ENCODE data around the gene SOX30. TPM values are rescaled to one million over a fixed set of nuclear protein-coding genes. Genes with fewer than 3 reads are reported as not detected.
"Not testable (repeated sequence)": the region's sequence is repeated elsewhere in the genome, so short reads cannot be mapped to it uniquely, and the experiment has no call there.

Gene SOX30
- total RNA-seq (10 to 100 TPM; 47.7 to 83.9 TPM), polyA plus RNA-seq (ENCODE audit: insufficient read depth, low read depth, low replicate concordance) (197 TPM)
- long read RNA-seq, donor 1, result 0 reads
- long read RNA-seq, donor 2, partial matches to known transcripts, result 0 of 1 reads
- long read RNA-seq, donor 2, other reads (novel, unspliced or antisense), result 0 of 1 reads

GRCh38 chr5:157652377-157652692 is at the start of gene SOX30:
TSS of gene SOX30 (minus strand) at chr5:157652438. CDS start at chr5:157652078, 360 bp downstream.
- DNase-seq, result no peak
- Histone ChIP-seq H3K4me1 (no peaks in the 10 kb centered on the region), H3K27me3 (no peaks in the 10 kb centered on the region), H3K27ac (peak within 1 kb of the TSS; percentile 73 to 77), H3K4me3 (peak within 1 kb of the TSS; percentile 59 to 82), H3K36me3 (ENCODE audit: low read depth, missing control alignments) (no peaks in the 10 kb centered on the region), H3K9me3 (no peaks in the 10 kb centered on the region)
- TF ChIP-seq, protein P1, sequence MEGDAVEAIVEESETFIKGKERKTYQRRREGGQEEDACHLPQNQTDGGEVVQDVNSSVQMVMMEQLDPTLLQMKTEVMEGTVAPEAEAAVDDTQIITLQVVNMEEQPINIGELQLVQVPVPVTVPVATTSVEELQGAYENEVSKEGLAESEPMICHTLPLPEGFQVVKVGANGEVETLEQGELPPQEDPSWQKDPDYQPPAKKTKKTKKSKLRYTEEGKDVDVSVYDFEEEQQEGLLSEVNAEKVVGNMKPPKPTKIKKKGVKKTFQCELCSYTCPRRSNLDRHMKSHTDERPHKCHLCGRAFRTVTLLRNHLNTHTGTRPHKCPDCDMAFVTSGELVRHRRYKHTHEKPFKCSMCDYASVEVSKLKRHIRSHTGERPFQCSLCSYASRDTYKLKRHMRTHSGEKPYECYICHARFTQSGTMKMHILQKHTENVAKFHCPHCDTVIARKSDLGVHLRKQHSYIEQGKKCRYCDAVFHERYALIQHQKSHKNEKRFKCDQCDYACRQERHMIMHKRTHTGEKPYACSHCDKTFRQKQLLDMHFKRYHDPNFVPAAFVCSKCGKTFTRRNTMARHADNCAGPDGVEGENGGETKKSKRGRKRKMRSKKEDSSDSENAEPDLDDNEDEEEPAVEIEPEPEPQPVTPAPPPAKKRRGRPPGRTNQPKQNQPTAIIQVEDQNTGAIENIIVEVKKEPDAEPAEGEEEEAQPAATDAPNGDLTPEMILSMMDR (IDR thresholded peaks at IDR 0.05), result no peak
- no peak for TF ChIP-seq POLR2A (IDR thresholded peaks at IDR 0.05)
- intact Hi-C loops (cut with DNase I; ENCODE audit: low total_unique reads), result no loop called here
- 41 to 66% methylated on average over 15 of the region's 15 CpGs for WGBS, 2 donors

- intact Hi-C loops (cut with DNase I; ENCODE audit: low total_unique reads); DNase-seq: not testable (repeated sequence)
These were observed 46.4 kb upstream of the SOX30 start for GRCh38 chr5:157698674-157699073.

DNA sequence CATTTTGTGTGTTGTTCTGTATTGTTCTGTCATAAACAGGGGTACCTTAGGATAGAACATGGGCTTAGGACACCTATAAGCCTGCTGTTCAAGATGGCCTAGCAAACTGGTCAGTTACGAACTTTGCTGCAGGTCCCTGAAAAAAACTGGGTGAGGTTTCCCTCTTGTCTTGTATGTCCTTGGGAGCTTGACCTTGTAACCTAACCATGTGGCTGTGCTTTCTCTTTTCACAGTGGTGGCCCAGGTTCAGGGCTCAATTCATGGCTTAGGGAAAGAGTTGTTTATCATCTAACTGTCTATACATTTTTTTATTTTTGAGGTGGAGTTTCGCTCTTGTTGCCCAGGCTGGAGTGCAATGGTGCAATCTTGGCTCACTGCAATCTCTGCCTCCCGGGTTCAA is 43.9 kb upstream of the SOX30 start:
- intact Hi-C loops (cut with DNase I; ENCODE audit: low total_unique reads); H3K4me1 ChIP-seq; H3K27me3 ChIP-seq; H3K27ac ChIP-seq; DNase-seq; H3K36me3 ChIP-seq (ENCODE audit: low read depth, missing control alignments); H3K9me3 ChIP-seq; H3K4me3 ChIP-seq: not testable (repeated sequence)
- 85 to 86% methylated on average over 3 of the region's 3 CpGs for WGBS, 2 donors

More at GRCh38 chr5:157698674-157699073, 46.4 kb upstream of the SOX30 start:
- WGBS, 2 donors, result 72 to 95% methylated on average over 4 of the region's 4 CpGs
- H3K27me3 ChIP-seq; H3K27ac ChIP-seq; H3K36me3 ChIP-seq (ENCODE audit: low read depth, missing control alignments); H3K9me3 ChIP-seq; H3K4me1 ChIP-seq; H3K4me3 ChIP-seq: not testable (repeated sequence)

DNA sequence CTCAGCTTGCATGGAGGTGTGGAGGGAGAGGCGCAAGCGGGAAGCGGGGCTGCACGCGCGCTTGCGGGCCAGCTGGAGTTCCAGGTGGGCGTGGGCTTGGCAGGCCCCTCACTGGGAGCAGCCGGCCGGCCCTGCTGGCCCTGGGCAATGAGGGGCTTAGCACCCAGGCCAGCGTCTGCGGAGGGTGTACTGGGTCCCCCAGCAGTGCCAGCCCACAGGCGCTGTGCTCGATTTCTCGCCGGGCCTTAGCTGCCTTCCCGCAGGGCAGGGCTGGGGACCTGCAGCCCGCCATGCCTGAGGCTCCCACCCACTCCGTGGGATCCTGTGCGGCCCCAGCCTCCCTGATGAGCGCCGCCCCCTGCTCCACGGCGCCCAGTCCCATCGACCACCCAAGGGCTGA is 41.6 kb upstream of the SOX30 start:
- H3K4me1 ChIP-seq; H3K36me3 ChIP-seq (ENCODE audit: low read depth, missing control alignments); H3K27me3 ChIP-seq; intact Hi-C loops (cut with DNase I; ENCODE audit: low total_unique reads); DNase-seq; H3K27ac ChIP-seq; H3K9me3 ChIP-seq: not testable (repeated sequence)
- 40 to 82% methylated on average over 7 to 25 of the region's 25 CpGs for WGBS, 2 donors
- peak overlapping the region in 1 of 2 donors; percentile 26 for H3K4me3 ChIP-seq

DNA sequence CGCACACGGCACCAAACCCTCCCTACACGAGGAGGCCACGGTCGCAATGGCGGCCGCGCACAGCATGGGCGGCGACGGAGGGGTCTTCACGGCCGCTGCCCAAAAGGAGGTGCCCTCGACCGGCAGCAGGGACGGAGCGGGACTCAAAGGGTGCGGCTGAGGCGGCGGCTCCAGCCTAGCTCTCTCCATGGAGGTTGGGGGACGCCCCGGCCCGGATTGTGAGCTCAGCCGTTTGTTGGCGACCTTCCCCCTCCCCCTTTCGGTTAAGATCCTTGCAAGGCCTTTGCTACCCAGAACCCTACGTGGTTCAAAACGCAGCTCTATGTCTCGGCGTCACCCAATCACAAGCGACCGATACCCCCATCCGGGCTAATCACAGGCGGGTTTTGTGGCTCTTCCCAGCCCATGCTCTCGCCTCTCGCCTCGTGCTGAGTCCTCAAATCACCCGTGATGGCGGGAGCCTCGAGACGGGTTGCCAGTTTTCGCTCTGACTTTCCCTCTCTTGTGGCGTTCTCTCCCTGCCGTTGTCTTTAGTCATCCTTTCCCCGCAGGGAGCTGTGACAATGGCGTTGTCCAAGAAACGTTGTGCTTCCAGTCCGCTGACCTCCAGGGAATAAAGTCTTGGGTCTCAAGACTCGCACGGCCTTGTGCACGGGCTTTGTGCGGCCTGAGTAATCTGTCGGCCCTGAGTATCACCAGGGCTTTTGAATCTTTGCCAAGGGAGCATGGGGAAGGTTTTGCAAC is 38.6 kb upstream of the SOX30 start:
- peaks cover 20% of the 10 kb centered on the region for H3K4me1 ChIP-seq
- no peaks in the 10 kb centered on the region for H3K27me3 ChIP-seq
- DNase-seq, result peak; percentile 53
- no peaks in the 10 kb centered on the region for H3K36me3 ChIP-seq (ENCODE audit: low read depth, missing control alignments)
- WGBS, 2 donors, result 59 to 60% methylated on average over 45 to 53 of the region's 53 CpGs
- no peaks in the 10 kb centered on the region for H3K9me3 ChIP-seq
- TF ChIP-seq POLR2A (IDR thresholded peaks at IDR 0.05), result no peak
- TF ChIP-seq, protein P1 (IDR thresholded peaks at IDR 0.05), result no peak
- peak overlapping the region; percentile 49 to 66 for H3K4me3 ChIP-seq
- intact Hi-C loops (cut with DNase I; ENCODE audit: low total_unique reads), result no loop called here
- peak overlapping the region; percentile 16 to 74 for H3K27ac ChIP-seq

DNA sequence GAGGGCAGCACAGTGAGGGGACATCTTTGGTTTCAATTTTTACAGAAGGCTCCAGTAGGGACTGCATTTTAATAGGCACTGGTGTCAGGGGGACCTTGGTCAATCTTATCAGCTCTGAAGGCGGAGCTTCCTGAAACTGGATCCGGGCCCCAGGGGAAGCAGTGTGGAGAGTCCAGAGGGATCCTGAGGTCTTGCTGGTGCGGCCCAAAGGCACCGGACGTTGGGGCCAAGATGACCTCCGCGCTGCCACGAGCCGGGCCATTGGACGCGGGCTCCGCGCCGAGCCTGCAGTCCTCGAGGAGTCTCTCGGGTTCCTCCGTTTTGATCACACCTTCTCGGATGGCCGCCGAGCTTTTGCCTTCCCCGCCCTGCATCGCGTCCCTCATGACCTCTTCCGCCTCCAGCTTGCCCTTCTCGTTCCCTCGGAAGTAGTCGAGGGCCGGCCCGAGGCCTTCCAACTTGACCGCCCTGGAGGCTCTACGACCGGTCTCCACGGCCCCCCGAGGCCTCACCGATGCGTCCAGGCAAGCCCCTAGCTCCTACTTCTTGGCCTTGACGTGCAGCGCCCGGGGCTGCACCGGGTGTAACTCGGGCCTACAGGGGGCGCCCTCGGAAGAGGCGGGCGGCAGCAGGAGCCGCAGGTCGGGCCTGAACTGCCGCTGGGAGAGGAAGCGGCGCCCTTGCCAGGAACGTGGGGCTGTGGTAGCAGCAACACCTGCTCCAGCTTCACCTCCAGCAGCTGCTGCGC is 37.9 kb upstream of the SOX30 start:
- TF ChIP-seq, protein P1 (IDR thresholded peaks at IDR 0.05), result peak in 1 of 3 experiments; percentile 21
- TF ChIP-seq POLR2A (IDR thresholded peaks at IDR 0.05), result no peak
- WGBS, 2 donors, result 46 to 54% methylated on average over 24 to 52 of the region's 52 CpGs
- DNase-seq, result peak; percentile 33
- Histone ChIP-seq H3K27me3 (no peaks in the 10 kb centered on the region), H3K27ac (peak overlapping the region; percentile 16 to 74), H3K4me3 (peak overlapping the region; percentile 49 to 66), H3K4me1 (peaks cover 22% of the 10 kb centered on the region), H3K9me3 (no peaks in the 10 kb centered on the region), H3K36me3 (ENCODE audit: low read depth, missing control alignments) (no peaks in the 10 kb centered on the region)
- intact Hi-C loops (cut with DNase I; ENCODE audit: low total_unique reads), result no loop called here

Data from testis (tissue), 5 donors.